ENCODE results near the gene RAP1GAP.
"Not testable (repeated sequence)": the region's sequence is repeated elsewhere in the genome, so short reads cannot be mapped to it uniquely, and the experiment has no call there.

RAP1GAP gene

GRCh38 chr1:21567241-21568005 is 101.7 kb downstream of the RAP1GAP start:
- no peak for DNase-seq

- not testable (repeated sequence) for DNase-seq
Observed at GRCh38 chr1:21566361-21566760, 102.8 kb downstream of the RAP1GAP start.

- no peak for DNase-seq
Observed at GRCh38 chr1:21565285-21565684, 103.9 kb downstream of the RAP1GAP start.

GRCh38 chr1:21564521-21565095 is 104.5 kb downstream of the RAP1GAP start:
- no peak for DNase-seq

- no peak for DNase-seq
Observed at GRCh38 chr1:21563971-21564370, 105.2 kb downstream of the RAP1GAP start.

GRCh38 chr1:21562896-21563295 is 106.3 kb downstream of the RAP1GAP start:
- no peak for DNase-seq

GRCh38 chr1:21560916-21561638 is 108.1 kb downstream of the RAP1GAP start:
- DNase-seq = no peak

GRCh38 chr1:21559788-21560567 is 109.2 kb downstream of the RAP1GAP start:
- DNase-seq = no peak

- no peak for DNase-seq
Observed at GRCh38 chr1:21553116-21553926, 115.8 kb downstream of the RAP1GAP start.

- no peak for DNase-seq
Observed at GRCh38 chr1:21552715-21553114, 116.4 kb downstream of the RAP1GAP start.

- no peak for DNase-seq
Observed at GRCh38 chr1:21550866-21551475, 118.2 kb downstream of the RAP1GAP start.

- no peak for DNase-seq
Observed at GRCh38 chr1:21550097-21550496, 119.1 kb downstream of the RAP1GAP start.

- DNase-seq = no peak
Observed at GRCh38 chr1:21547876-21548275, 121.3 kb downstream of the RAP1GAP start.

Measured in activated effector memory CD4-positive, alpha-beta T cell treated with anti-CD3 and anti-CD28 coated beads, Interleukin-2, amount 50 U/mL, for 16 hours (primary cell).